ENCODE measurements around the gene PLXDC2. TPM values are rescaled to one million over a fixed set of nuclear protein-coding genes. Genes with fewer than 3 reads are reported as not detected.

The PLXDC2 gene
- polyA plus RNA-seq, 1 of the 3 experiments (the other 2 are of a cell fraction) = 2.5 TPM

DNA sequence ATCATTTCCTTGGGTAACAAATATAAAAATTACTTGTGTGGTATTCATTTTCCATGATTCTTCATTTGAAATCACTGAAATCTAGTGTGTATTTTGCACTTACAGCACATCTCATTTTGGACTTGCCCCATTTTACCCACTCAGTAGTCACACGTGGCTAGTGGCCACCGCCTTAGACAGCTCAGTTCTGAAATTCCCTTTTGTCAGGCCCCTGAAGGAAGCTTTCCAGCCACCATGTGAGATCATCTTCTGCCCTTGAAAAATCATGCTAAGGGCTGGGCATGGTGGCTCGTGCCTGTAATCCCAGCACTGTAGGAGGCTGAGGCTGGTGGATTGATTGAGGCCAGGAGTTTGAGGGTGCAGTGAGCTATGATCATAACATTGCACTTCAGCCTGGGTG is 79.3 kb downstream of the PLXDC2 start (continued):
- TF ChIP-seq RXRA (IDR thresholded peaks at IDR 0.05; ENCODE audit: borderline replicate concordance, low read depth) (no peak), EZH2phosphoT487 (IDR thresholded peaks at IDR 0.05; ENCODE audit: borderline replicate concordance, low read depth) (no peak), TEAD4 (IDR thresholded peaks at IDR 0.05; ENCODE audit: borderline replicate concordance, insufficient read depth) (no peak), TAF1 (IDR thresholded peaks at IDR 0.05; ENCODE audit: borderline replicate concordance, low read depth, low read length) (no peak)
- TF ChIP-seq, protein P1, sequence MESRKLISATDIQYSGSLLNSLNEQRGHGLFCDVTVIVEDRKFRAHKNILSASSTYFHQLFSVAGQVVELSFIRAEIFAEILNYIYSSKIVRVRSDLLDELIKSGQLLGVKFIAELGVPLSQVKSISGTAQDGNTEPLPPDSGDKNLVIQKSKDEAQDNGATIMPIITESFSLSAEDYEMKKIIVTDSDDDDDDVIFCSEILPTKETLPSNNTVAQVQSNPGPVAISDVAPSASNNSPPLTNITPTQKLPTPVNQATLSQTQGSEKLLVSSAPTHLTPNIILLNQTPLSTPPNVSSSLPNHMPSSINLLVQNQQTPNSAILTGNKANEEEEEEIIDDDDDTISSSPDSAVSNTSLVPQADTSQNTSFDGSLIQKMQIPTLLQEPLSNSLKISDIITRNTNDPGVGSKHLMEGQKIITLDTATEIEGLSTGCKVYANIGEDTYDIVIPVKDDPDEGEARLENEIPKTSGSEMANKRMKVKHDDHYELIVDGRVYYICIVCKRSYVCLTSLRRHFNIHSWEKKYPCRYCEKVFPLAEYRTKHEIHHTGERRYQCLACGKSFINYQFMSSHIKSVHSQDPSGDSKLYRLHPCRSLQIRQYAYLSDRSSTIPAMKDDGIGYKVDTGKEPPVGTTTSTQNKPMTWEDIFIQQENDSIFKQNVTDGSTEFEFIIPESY (IDR thresholded peaks at IDR 0.05; ENCODE audit: borderline replicate concordance, low read depth) = no peak

DNA sequence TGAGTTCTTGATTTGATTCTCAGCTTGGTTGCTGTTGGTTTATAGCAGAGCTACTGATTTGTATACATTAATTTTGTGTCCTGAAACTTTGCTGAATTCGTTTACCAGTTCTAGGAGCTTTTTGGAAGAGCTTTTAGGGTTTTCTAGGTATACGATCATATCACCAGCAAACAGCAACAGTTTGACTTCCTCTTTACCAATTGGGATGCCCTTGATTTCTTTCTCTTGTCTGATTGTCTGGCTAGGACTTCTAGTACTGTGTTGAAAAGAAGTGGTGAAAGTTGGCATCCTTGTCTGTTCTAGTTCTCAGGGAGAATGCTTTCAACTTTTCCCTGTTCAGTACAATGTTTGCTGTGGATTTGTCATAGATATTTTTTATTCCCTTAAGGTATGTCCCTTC is 86.2 kb downstream of the PLXDC2 start:
- H3K4me1 ChIP-seq (ENCODE audit: control insufficient read depth in 1 of 2, insufficient read depth in 2 of 2, low read depth in 1 of 2, low read length in 1 of 2) = no peaks in the 10 kb centered on the region
- no peak overlapping the region for H3K4me3 ChIP-seq (ENCODE audit: low read depth in 2 of 2, low read length in 1 of 2)
- H2AFZ ChIP-seq (ENCODE audit: low read depth) = no peak overlapping the region
- H3K79me2 ChIP-seq (ENCODE audit: insufficient read depth) = no peaks in the 10 kb centered on the region
- no peak overlapping the region for H3K9ac ChIP-seq
- H3K27ac ChIP-seq (ENCODE audit: low read depth in 2 of 2, low read length in 1 of 2) = no peak overlapping the region
- no peaks in the 10 kb centered on the region for H3K9me2 ChIP-seq
- H4K20me1 ChIP-seq (ENCODE audit: insufficient read depth) = no peaks in the 10 kb centered on the region
- no peak overlapping the region for H3K4me2 ChIP-seq
- no peaks in the 10 kb centered on the region for H3F3A ChIP-seq (replicated peaks; ENCODE audit: insufficient read depth)
- POLR2A ChIA-PET = no interaction called here
- no peaks in the 10 kb centered on the region for H3K36me3 ChIP-seq (replicated peaks in 1 of 2; ENCODE audit: control insufficient read depth in 1 of 2, insufficient read depth in 2 of 2, low read length in 1 of 2)
- no peaks in the 10 kb centered on the region for H3K9me3 ChIP-seq
- CTCF ChIA-PET = no interaction called here
- no peak for DNase-seq
- H3K27me3 ChIP-seq (ENCODE audit: insufficient read depth) = no peaks in the 10 kb centered on the region
- WGBS (ENCODE audit: low lambda C conversion rate) = 46% methylated on average over 2 of the region's 2 CpGs
- TF ChIP-seq SMC3 (IDR thresholded peaks at IDR 0.05; ENCODE audit: low read depth, low read length) = no peak
- TF ChIP-seq RFX5 (IDR thresholded peaks at IDR 0.05; ENCODE audit: low read length) = no peak
- no peak for TF ChIP-seq REST (IDR thresholded peaks at IDR 0.05; ENCODE audit: low read depth, low read length)
- no peak for TF ChIP-seq MAX (IDR thresholded peaks at IDR 0.05; ENCODE audit: low read depth)
- no peak for TF ChIP-seq MXI1 (IDR thresholded peaks at IDR 0.05; ENCODE audit: low read depth, low read length)
- TF ChIP-seq POLR2AphosphoS5 (IDR thresholded peaks at IDR 0.05; ENCODE audit: low read depth, low read length) = no peak
- TF ChIP-seq TCF12 (IDR thresholded peaks at IDR 0.05) = no peak
- TF ChIP-seq, protein P1 (IDR thresholded peaks at IDR 0.05; ENCODE audit: borderline replicate concordance, low read depth) = no peak

Data from SK-N-SH (cell line).